LoVo (cell line): ENCODE results near the gene PVR.
"Not testable (repeated sequence)": the region's sequence is repeated elsewhere in the genome, so short reads cannot be mapped to it uniquely, and the experiment has no call there.

Experiments used
- DNase-seq: peaks from one replicate; pipeline ENCODE4 v3.0.0-alpha.2; 2016; ENCODE audit warnings: low spot score

The PVR gene

DNA sequence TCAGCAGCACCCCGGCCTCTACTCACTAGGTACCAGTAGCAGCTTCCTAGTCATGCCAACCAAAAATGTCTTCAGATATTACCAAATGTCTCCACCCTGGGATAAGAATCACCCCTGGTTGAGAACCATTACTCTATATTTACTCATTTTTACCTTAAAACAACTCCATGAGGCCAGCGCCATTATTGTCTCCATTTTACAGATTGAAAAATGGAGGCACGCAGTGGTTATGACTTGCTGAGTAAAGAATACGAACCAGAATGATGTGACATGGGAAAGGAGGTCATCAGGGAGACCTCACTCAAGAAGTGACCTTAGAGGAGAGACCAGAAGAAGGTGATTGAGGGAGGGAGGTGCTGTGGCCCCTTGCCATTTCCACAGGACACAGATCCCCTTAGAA is 29.8 kb downstream of the PVR start:
- no peak for DNase-seq

DNA sequence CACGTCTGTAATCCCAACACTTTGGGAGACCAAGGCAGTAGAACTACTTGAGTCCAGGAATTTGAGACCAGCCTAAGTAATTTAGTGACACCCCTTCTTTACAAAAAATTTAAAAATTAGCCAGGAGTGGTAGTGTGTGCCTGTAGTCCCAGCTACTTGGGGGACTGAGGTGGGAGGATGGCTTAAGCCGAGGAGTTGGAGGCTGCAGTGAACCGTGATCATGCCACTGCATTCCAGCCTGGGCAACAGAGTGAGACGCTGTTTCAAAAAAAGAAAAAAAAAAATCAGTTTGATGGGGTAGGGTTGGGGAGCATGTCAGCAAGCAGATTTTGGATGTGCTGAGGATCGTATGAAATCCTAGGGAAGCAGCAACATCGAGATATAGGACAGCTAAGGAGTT is 31.8 kb downstream of the PVR start:
- no peak for DNase-seq

DNA sequence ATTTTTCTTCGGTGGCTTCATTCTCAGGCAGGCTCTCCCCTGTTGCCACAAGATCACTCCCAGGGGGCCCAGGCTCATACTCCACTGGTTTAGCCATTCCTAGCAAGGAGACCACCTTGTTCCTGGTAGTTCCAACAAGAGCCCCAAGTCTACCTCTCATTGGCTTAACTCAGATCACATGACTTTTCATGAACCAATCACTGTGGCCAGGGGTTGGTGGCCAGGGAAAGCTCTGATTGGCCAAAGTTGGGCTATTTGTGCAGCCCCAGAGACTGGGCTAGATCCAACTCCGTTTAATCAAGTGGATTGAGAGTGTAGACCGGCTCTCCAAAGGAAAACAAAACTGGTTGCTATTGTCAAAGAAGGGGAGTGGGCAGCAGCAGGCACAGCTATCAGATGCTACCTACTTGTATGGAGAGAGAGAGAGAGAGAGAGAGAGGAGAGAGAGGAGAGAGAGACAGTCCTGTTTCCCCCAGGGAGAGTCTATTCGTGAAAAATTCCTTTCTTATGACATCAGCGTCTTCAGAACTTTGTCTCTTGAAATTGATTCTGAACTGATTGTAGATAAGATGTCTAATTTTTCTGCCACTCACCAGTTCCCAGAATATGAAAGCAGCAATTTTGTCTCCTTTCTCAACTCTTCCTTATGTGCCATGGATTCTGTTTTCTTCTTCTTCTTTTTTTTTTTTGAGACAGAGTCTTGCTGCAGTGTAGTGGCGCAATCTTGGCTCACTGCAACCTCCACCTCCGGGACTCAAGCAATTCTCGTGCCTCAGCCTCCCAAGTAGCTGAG is 33.5 kb downstream of the PVR start:
- no peak for DNase-seq

DNA sequence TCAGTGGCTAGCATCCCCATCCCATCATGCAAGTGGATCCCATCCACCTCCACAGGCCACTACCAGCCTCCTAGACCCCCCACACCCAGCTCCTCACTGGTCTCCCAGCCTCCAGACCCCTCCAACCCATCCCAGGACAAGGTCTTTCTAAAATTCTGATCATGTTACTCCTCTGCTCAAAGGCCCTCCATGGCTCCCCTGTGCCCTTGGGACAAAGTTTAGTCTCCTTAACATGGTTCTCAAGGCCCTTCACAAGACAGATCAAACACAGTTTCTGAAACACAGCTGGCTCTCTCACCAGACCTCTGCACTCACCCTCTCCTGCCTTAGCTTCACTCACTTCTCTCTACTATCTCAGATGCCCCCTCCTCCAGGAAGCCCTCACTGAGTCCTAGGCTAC is 36.8 kb downstream of the PVR start:
- no peak for DNase-seq

DNA sequence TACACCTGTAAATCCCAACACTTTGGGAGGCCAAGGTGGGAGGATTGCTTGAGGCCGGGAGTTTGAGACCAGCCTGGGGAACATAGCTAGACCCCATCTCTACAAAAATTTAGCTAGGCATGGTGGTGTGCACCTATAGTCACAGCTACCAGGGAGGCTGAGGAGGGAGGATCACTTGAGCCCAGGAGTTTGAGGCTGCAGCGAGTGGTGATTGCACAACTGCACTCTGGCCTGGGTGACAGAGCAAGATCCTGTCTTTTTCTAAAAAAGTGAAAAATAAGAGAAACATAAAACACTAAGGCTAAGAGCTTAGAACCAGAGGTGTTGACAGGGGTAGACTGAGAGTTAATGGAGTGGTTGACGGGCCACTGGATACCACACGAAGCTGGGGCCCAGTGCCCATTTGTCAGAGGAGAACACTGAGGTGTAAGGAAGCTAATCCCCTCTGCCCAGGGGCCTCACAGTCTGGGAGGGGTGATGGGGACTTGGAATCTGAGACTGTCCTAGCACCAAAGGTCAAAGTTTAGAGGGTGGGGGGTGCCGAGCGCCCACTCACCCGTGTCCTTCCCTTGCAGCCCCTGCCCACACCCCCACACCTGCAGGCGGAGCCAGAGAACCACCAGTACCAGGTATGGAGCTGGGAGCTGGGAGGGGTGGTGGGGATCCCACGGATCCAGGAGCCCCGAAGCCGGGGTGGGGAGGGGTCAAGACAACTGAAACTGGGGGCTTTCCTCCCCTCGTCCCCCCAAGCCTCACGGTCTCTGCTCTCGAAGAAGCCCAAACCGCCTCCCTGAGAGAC is 38.5 kb downstream of the PVR start:
- DNase-seq: no peak

DNA sequence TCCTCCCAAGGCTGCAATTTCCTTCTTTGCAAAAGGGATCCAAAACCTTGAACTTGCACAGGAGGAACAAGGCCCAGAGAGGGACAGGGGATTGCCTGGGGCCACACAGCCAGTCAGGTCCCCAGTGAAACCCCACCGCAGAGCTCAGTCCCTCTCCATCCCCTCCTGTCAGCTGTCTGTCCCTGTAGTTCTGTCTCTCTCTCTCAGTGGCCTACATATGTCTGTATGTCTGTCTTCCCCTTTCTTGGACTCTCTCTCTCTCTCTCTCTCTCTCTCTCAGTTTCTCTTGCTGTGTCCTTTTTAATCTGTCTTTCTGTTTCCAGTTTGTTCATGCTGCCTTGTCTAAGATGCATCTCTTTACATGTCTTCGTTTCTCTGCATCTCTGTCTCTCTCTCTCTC is 39.1 kb downstream of the PVR start:
- no peak for DNase-seq

DNA sequence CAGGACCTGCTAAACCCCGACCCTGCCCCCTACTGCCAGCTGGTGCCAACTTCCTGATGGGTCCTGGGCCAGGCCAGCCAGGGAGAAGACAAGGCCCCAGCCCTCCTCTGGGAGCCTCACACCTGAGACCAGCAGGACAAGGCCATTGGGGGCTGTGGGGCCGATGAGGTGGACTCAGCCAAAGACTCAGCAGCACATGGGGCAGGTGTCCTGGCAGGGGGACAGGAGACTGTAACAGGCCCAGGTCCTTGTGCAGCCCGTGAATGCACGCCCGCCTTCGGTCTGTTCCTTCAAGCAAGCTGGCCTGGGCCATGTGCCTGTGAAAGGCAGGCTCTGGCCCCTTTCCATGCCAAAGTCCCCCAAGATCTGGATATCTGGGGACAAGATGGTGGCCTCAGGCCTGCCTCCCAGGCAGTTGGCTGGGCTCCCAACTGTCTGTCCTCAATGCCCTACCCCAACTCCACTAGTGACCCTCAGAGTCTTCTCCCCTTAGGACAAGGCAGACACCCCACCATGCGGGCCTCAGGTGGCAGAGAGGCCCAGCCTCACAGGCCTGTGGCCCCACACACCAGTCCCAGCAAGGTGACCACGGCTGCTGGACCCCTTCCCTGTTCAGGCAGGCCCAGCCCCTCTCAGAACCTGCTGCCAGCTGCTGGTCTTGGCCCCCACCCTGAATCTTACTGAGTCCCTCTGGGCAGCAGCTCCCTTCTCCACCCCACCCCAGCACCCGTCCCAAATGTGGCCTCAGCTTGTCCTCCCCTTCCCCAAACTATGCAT is 39.9 kb downstream of the PVR start:
- no peak for DNase-seq

DNA sequence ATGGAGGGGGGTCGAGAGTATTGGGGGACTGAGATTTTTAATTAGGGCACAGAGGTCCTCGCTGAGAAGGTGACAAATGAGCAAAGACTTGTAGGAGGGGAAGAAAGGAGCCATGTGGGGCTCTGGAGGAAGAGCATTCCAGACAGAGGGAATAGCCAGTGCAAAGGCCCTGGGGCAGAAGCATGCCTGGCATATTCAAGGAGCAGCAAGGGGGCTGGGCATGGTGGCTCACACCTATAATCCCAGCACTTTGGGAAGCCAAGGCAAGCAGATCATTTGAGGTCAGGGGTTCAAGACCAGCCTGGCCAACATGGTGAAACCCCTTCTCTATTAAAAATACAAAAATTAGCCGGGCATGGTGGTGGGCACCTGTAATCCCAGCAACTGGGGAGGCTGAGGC is 40.7 kb downstream of the PVR start:
- DNase-seq: not testable (repeated sequence)

DNA sequence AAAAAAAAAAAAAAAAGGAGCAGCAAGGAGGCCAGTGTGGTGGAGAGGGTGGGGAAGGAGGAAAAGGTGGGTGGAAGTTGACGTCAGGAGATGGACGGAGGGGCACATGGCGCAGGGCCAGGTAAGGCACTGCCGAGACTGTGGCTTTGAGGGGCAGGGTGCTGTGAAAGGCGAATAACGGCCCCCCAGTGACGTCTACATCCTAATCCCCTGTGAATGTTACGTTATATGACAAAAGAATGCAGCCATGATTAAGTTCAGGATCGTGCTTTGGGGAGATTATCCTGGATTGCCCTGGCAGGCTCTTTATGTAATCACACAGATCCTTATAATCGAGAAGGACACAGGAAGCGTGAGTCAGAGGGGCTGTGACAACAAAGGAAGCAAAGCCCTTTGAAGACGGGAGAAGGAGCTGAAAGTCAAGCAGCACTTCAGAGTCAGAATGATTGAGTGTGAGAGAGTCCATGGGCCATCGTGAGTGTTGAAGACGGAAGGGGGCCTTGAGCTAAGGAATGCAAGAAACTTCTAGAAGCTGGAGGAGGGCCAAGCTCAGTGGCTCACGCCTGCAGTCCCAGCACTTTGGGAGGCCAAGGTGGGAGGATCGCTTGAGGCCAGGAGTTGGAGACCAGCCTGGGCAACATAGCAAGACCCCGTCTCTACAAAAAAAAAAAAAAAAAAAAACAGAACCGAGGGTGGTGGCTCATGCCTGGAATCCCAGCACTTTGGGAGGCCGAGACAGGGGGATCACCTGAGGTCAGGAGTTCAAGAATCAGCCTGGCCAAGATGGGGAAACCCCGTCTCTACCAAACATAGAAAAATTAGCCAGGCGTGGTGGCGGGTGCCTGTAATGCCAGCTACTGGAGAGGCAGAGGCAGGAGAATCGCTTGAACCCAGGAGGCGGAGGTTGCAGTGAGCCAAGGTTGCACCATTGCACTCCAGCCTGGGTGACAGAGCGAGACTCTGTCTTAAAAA is 41.5 kb downstream of the PVR start:
- DNase-seq: peak; percentile 55

DNA sequence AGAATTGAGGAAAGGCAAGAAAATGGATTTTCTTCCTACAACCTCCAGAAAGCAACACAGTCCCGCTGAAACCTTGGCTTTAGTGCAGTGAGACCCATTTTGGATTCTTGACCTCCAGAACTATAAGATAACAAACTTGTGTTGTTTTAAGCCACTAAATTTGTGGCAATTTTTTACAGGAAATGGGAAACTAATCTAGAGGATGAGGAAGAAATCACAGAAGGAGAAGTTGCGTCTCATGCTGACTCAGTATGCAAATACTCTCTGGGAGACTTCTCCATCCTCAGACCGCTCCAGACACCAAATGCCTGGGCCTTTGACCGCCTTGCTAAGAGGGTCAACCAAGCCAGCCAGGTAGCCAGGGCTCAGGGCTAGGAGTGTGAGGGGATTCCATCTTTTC is 42.2 kb downstream of the PVR start:
- no peak for DNase-seq

DNA sequence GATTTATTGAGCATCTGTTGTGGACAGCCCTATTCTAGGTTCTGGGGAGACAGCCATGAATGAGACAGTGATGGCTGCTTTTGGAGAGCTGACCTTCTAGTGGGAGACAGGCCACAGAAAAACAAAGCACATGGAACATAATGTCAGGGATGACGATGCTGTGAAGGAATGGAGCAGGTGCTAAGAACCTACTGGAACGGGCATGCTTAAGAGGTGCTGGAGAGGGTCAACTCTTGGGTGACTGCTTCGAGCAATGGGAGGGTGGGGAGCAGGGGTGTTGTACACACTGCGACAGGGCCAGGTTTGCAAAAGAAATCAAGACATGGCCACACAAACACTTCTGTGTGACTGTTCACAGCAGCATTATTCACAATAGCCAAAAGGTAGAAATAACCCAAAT is 43.2 kb downstream of the PVR start:
- no peak for DNase-seq

DNA sequence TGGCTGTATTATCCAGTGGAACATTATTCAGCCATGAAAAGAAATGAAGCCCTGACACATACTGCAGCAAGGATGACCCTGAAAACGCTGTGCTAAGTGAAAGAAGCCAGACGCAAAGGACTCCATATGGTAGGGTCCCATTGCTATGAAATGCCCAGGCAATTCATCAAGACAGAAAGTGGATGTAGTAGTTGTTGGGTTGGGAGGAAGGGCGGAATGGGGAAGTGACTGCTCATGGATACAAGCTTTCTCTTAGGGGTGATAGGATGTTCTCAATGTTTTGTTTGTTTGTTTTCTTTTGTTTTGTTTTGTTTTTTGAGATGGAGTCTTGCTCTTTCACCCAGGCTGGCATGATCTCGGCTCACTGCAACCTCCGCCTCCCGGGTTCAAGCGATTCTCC is 44.2 kb downstream of the PVR start:
- no peak for DNase-seq

DNA sequence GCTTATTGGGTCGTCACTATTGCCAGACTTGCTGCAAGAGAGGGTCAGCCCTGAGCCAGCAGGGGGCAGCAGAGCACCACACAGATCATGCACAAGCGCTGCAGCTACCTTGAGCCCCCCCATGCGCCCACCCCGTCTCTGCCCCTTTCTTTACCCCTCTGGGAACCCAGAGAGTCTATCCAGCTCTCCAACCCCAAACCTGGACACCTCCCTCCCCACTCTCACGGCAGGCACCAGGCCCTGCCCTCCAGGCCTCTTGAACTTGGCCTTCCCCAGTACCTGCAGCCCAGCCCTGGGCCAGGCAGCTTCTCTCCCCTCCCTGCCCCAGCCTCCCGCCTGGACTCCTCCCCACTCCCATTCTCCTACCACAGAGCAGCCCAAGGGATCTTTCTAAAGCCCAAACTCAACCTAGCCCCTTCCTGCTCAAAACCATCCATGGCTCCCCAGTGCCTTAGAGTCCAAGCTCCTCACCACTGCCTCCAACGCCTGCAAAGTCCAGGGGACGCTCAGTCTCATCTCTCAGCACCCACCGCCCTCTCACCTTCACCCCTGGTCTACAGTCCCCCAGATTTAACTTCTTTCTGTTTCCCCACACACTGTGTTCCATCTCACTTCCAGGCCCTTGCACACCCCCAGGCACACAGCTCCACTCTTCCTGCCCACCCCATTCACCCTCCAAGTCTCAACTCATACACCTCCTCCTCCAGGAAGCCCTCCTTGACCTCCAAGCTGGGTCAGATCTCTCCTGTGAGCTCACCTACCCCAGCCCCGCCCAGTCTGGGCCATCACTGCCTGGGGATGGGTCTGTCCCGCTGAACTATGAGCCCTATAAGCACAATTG is 45.8 kb downstream of the PVR start:
- DNase-seq: peak; percentile 60

DNA sequence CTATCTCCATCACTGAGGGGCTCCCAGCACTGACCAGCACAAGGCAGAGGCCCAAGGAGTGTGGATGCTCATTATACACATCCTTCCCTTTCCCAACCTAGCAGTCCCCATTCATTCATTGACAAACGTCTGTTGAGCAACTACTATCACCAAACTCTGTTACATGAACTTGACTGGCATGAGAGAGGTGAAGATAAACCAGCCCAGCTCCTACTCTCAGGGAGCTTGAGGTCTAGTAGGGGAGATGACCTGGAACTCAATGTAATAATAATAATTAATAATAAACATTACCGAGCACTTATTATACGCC is 46.4 kb downstream of the PVR start:
- no peak for DNase-seq

DNA sequence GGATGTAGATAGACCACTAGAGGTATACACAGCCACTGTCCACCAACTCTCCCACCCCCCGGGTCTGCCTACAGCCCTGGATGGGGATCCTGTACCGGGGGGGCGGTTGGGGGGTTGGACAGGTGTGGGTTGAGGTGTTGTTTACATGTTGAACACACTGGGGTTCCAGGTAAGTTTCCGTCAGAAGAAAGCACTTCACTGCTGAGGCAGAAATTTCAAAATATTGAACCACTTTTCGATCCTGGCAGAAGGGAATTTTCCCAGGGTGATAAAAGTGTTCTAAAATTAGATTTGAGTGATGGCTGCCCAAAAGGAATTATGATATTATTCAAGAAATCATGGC is 48.6 kb downstream of the PVR start:
- no peak for DNase-seq

DNA sequence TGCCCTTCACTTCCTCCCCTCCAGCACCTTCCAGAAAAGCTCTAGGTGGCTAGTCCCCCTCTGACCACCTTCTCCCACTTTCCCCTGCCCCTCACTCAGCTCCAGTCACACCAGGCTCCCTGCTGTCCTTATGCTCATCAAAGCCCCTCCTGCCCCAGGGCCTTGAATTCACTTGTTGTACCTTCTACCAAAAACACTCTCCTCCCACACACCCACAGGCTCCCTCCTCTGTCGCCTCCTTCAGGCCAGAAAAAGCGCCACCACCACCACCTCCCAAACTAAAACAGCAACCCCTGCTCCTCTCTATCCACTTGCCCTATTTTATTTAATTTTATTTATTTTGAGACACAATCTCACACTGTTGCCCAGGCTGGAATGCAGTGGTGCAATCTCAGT is 50.5 kb downstream of the PVR start:
- no peak for DNase-seq

DNA sequence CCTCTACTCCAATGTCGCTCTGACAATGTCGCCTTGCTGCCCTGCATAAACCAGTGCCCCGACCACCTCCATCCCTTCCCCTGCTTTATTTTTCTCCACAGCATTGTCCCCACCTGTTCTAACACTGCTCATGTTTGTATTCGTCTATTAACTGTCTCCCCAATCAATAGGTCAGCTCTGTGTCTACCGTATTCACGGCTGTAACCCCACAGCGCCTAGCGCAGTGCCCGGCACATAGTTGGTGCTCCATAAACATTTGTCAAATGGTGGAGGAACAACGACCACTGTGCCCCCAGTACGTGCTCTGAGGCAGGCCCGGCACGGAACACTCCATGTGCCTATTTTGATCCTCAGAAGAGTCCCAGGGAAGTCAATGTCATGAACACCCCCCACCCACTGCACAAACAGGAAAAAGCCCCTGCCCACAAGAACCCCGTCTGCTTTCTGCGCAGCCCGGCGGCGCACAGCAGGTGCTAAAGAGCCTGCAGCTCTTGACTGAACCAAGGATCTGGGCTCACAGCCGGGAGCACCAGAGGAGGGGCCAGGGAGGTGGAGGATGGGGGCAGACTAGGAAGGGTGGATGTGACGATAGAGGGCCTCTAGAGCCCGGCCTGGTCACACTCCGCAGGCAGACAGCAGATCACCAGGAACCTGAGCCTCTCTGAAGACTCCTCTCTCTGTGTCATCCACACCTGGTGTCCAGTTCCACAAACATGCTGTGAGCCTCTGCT is 53.4 kb downstream of the PVR start:
- no peak for DNase-seq

DNA sequence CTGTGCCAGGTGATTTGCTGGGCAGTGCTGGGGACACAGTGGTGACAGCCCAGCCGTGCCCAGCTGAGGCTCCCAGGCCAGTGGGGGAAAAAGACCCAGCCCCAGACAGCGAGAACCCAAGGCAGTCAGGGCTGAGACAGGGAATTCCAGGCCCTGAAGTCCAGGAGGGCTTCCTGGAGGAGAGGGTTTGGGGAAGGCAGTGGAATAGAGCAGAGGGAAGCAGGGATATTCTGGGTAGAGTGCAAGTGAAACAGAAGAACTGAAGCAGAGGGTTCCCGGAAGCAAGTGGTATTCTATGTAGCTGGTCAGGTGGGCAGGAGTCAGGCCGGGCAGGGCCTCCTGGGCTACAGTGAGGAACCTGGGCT is 53.9 kb downstream of the PVR start:
- no peak for DNase-seq

DNA sequence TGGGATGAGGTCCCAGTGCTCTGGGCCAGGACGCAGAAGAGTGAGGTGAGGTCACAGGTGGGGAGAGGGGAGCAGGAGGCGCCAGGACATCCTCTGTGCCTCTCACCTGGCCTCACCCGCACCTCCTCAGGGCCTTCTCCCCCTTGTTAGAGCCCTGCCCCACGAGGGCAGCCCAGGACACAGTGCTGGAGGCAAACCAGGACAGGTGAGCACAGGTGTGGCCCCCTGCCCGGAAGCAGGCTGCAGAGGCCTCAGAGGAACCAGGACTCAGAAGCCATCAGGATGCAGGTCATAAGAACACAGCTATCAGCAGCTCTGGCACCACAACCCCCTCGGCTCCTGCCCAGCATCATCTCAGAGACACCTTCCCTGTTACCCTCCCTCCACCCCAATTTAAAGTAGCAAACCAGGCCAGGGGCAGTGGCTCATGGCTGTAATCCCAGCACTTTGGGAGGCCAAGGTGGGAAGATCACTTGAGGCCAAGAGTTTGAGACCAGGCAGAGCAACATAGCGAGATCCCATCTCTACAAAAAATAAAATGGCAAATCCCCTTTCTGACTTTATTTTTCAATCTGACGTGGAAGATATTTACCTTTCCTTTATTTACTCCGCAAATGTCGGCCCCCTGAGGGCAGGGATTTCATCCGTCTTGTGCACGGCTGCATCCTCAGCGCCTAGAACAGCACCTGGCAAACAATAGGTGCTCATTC is 54.9 kb downstream of the PVR start, which contains the start of gene CEACAM16:
Gene CEACAM16, plus strand, starts transcription at position 660 of the 710 bp plus-strand sequence. CDS start 2,306 bp downstream, outside the sequence.
- DNase-seq: no peak

DNA sequence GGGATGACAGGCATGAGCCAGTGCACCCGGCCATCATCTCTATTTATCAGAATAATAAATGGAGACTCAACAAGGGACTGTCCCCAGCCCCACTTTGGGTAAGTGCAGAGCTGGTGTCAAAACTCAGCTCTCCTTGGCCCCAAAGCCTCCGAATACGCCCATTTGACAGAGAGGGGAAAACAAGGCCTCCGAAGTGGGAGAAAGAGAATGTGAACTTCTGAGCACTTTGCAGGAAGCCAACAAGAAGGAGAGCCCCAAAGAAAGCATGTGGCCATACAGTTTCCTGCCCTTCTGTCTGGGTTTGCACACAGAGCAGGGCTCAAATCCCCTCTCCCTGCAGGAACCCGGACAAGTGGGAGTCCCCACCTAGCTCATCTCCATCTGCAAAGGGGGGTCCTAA is 56.8 kb downstream of the PVR start:
- no peak for DNase-seq
